PC-9 (cell line): ENCODE data around the gene FGF9. TPM values are rescaled to one million over a fixed set of nuclear protein-coding genes. Genes with fewer than 3 reads are reported as not detected.

Experiments
- BruUV-seq: library from RNA; stranded (reverse); fragments of 400-500 nt; replicated peaks from 2 replicates; lab custom pipeline; 2021; lab: Mats Ljungman, UMichigan
- CTCF ChIA-PET: fragments of 300-600 bp; sonication (Branson Sonifier 250); formaldehyde crosslinking; loops from one replicate; lab custom pipeline; 2022; ENCODE audit warnings: antibody characterized with exemption; lab: Charles Lee
- POLR2A ChIA-PET: fragments of 300-600 bp; sonication (Branson Sonifier 250); formaldehyde crosslinking; loops from one replicate; lab custom pipeline; 2022; ENCODE audit warnings: antibody characterized with exemption; ENCODE audit not compliant: unreplicated experiment; lab: Charles Lee
- DNase-seq, 2 experiments: peaks; one replicate each; pipeline versions ENCODE4 v3.0.0 to v3.0.0-alpha.2; 2015 to 2022; ENCODE audit warnings: mixed read lengths in 1 of 2
- H2AFZ ChIP-seq: fragments of 200-600 bp; sonication (generic); 2 replicates; pipeline ENCODE4 v1.8.1; 2017; ENCODE audit warnings: antibody characterized with exemption
- H3F3A ChIP-seq: fragments of 200-600 bp; sonication (generic); 2 replicates; pipeline ENCODE4 v1.8.1; 2017; ENCODE audit warnings: antibody characterized with exemption, mild to moderate bottlenecking, low read depth; ENCODE audit not compliant: insufficient read depth
- H3K27ac ChIP-seq: fragments of 200-600 bp; sonication (generic); 2 replicates; pipeline ENCODE4 v1.6.1; 2016; ENCODE audit warnings: mixed run types
- H3K27me3 ChIP-seq: fragments of 200-600 bp; sonication (generic); 2 replicates; pipeline ENCODE4 v1.6.1; 2016; ENCODE audit warnings: low read depth, mixed run types; ENCODE audit not compliant: insufficient read depth
- H3K36me3 ChIP-seq: fragments of 200-600 bp; sonication (generic); 2 replicates; pipeline ENCODE4 v1.6.1; 2016; ENCODE audit warnings: low read depth, mixed run types
- H3K4me1 ChIP-seq: fragments of 200-600 bp; sonication (generic); replicated peaks from 2 replicates; pipeline ENCODE4 v1.6.1; 2016; ENCODE audit warnings: mixed run types; ENCODE audit not compliant: insufficient read depth
- H3K4me2 ChIP-seq: fragments of 200-600 bp; sonication (generic); 2 replicates; pipeline ENCODE4 v1.6.1; 2017; ENCODE audit warnings: mixed run types
- H3K4me3 ChIP-seq: fragments of 200-600 bp; sonication (generic); 2 replicates; pipeline ENCODE4 v1.6.1; 2016; ENCODE audit warnings: mixed run types
- H3K79me2 ChIP-seq: fragments of 200-600 bp; sonication (generic); 2 replicates; pipeline ENCODE4 v1.6.1; 2017; ENCODE audit warnings: low read depth, mixed run types
- H3K9me2 ChIP-seq: fragments of 200-600 bp; sonication (generic); 2 replicates; pipeline ENCODE4 v1.8.1; 2017; ENCODE audit warnings: mild to moderate bottlenecking; ENCODE audit not compliant: insufficient read depth
- H3K9me3 ChIP-seq: fragments of 200-600 bp; sonication (generic); 2 replicates; pipeline ENCODE4 v1.8.1; 2016; ENCODE audit warnings: low read depth; ENCODE audit not compliant: insufficient read depth
- H4K20me1 ChIP-seq: fragments of 200-600 bp; sonication (generic); 2 replicates; pipeline ENCODE4 v1.8.1; 2017; ENCODE audit not compliant: insufficient read depth
- CTCF ChIP-seq: fragments of 200-600 bp; sonication (generic); conservative IDR thresholded peaks from 2 replicates; pipeline ENCODE4 v1.6.1; 2017; ENCODE audit warnings: mixed run types, antibody characterized with exemption, mild to moderate bottlenecking, moderate library complexity
- EZH2 ChIP-seq: fragments of 200-600 bp; sonication (generic); IDR thresholded peaks from 2 replicates; pipeline ENCODE4 v1.8.0; 2017; ENCODE audit warnings: antibody characterized with exemption, low read depth
- intact Hi-C: fragments of 100-400 bp; cut with micrococcal nuclease; formaldehyde crosslinking; loops from one replicate; pipeline ENCODE4 v1.10.0; 2022; ENCODE audit not compliant: unreplicated experiment
- total RNA-seq: library from RNA; stranded (reverse); gene quantifications from 2 replicates; pipeline ENCODE4 v1.2.3, GENCODE V29; 2021

Gene FGF9
- total RNA-seq, 1 experiment from 2014 or later = not detected

GRCh38 chr13:21749410-21749809, 78.5 kb downstream of the FGF9 start:
- TF ChIP-seq EZH2 = no peak
- TF ChIP-seq CTCF = no peak
- CTCF ChIA-PET = no interaction called here
- Histone ChIP-seq H3F3A (no peaks in the 10 kb centered on the region), H3K27ac (no peak overlapping the region), H3K4me2 (no peak overlapping the region), H3K36me3 (no peaks in the 10 kb centered on the region), H3K9me2 (no peaks in the 10 kb centered on the region), H3K4me1 (no peaks in the 10 kb centered on the region), H4K20me1 (no peaks in the 10 kb centered on the region), H3K27me3 (peaks cover 6% of the 10 kb centered on the region; the same call in 1 of the 2 replicates), H2AFZ (no peak overlapping the region), H3K9me3 (no peaks in the 10 kb centered on the region), H3K4me3 (no peak overlapping the region), H3K79me2 (no peaks in the 10 kb centered on the region)
- intact Hi-C loops = no loop called here
- POLR2A ChIA-PET = no interaction called here
- BruUV-seq = no TSS peak
- no peak for DNase-seq

- H3K4me1 ChIP-seq = no peaks in the 10 kb centered on the region
- no peaks in the 10 kb centered on the region for H4K20me1 ChIP-seq
- H3K27me3 ChIP-seq = peaks cover 21% of the 10 kb centered on the region; the same call in 1 of the 2 replicates
- no peak overlapping the region for H3K4me3 ChIP-seq
- no peaks in the 10 kb centered on the region for H3K79me2 ChIP-seq
- H3F3A ChIP-seq = no peaks in the 10 kb centered on the region
- no peak overlapping the region for H3K27ac ChIP-seq
- CTCF ChIA-PET = no interaction called here
- no peaks in the 10 kb centered on the region for H3K9me2 ChIP-seq
- H3K4me2 ChIP-seq = no peak overlapping the region
- POLR2A ChIA-PET = no interaction called here
- no peaks in the 10 kb centered on the region for H3K36me3 ChIP-seq
- no peak for DNase-seq
- H3K9me3 ChIP-seq = no peaks in the 10 kb centered on the region
- intact Hi-C loops = no loop called here
- no TSS peak for BruUV-seq
- no peak overlapping the region for H2AFZ ChIP-seq
- TF ChIP-seq CTCF (no peak), EZH2 (no peak)
Observed at GRCh38 chr13:21752501-21752900, 81.6 kb downstream of the FGF9 start.

- CTCF ChIA-PET = no interaction called here
Observed at GRCh38 chr13:21753117-21753729, 82.3 kb downstream of the FGF9 start.

More at GRCh38 chr13:21753117-21753729, 82.3 kb downstream of the FGF9 start:
- no peaks in the 10 kb centered on the region for H3K4me1 ChIP-seq
- no peaks in the 10 kb centered on the region for H3K79me2 ChIP-seq
- H3K4me3 ChIP-seq = no peak overlapping the region
- no peak overlapping the region for H2AFZ ChIP-seq
- no peaks in the 10 kb centered on the region for H3K9me2 ChIP-seq
- TF ChIP-seq EZH2 (no peak), CTCF (no peak)
- no peaks in the 10 kb centered on the region for H4K20me1 ChIP-seq
- no peak overlapping the region for H3K4me2 ChIP-seq
- DNase-seq = no peak
- POLR2A ChIA-PET = no interaction called here
- H3K36me3 ChIP-seq = no peaks in the 10 kb centered on the region
- H3K9me3 ChIP-seq = no peaks in the 10 kb centered on the region
- peaks cover 27% of the 10 kb centered on the region; the same call in 1 of the 2 replicates for H3K27me3 ChIP-seq
- BruUV-seq = no TSS peak
- intact Hi-C loops = no loop called here
- no peaks in the 10 kb centered on the region for H3F3A ChIP-seq
- no peak overlapping the region for H3K27ac ChIP-seq

Other genes starting within 250 kb of the FGF9 start
- gene ZDHHC20, start 211.8 kb upstream of the FGF9 start, total RNA-seq = 31.9 and 47.5 TPM in 2 replicates
- gene MICU2, start 66.9 kb upstream of the FGF9 start, total RNA-seq = 17.0 and 18.3 TPM in 2 replicates